EH (cell line): ENCODE results near the gene NTN5.
"Not testable (repeated sequence)": the region's sequence is repeated elsewhere in the genome, so short reads cannot be mapped to it uniquely, and the experiment has no call there.

Experiments
- DNase-seq: peaks from one replicate; pipeline ENCODE4 v3.0.0-alpha.2; 2015; ENCODE audit warnings: low read depth

NTN5 gene

GRCh38 chr19:48696353-48697010 is 23.7 kb upstream of the NTN5 start:
- DNase-seq, result peak; percentile 18

- DNase-seq, result no peak
Measured at GRCh38 chr19:48695743-48696352, 23.0 kb upstream of the NTN5 start, which contains the start of gene FUT2. Gene FUT2 (plus strand): TSS chr19:48695971. CDS start chr19:48702957, 6,986 bp downstream.

DNA sequence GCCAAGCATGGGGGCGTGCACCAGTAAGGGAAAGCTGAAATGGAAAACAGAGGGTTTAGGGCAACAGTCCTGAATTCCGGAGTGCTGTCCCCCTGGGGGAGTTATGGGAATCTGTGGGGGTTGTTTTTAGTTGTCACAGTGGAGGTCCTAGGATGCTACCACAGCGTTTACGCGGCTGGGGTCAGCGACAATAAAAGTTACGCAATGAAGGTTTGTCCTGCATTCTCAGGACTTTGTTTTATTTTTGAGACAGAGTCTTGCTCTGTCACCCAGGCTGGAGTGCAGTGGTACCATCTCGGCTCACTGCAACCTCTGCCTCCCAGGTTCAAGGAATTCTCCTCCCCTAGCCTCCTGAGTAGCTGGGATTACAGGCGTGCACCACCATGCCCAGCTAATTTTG is 20.8 kb upstream of the NTN5 start:
- not testable (repeated sequence) for DNase-seq

DNA sequence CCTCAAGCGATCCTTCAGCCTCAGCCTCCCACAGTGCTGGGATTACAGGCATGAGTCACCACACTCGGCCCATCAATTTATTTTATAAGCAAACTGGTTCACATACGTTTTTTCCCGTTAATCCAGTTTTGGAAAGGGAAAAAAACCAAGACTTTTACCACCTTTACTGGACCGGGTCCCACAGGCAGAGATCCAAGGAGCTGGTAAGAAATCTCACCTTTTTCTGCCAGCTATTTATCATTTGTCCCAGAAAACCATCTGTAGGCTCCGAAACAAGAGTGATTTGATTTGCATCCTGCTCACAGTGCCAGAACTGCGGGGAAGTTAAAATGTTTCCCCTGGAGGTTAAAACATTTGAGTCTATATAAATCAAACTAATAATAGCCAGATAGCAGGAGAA is 16.6 kb upstream of the NTN5 start:
- DNase-seq, result no peak

DNA sequence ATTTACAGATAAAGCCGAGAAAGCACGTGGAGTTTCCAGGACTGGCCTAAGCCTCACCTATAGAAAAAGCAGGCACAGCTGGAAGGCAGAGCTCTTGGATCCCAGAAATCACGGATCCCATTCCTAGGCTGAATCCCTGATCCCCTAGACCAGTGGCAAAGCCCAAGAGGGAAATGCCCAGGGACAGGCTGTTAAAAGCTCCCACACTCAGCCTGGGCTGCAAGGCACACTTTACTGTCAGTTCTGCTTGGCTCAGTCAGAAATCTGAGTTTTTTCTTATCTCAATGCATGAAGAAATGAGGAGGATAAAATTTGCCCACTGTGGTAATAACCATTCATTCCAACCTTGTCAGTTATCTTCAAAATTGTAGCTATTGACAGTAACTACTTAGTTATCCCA is 15.0 kb upstream of the NTN5 start:
- no peak for DNase-seq

DNA sequence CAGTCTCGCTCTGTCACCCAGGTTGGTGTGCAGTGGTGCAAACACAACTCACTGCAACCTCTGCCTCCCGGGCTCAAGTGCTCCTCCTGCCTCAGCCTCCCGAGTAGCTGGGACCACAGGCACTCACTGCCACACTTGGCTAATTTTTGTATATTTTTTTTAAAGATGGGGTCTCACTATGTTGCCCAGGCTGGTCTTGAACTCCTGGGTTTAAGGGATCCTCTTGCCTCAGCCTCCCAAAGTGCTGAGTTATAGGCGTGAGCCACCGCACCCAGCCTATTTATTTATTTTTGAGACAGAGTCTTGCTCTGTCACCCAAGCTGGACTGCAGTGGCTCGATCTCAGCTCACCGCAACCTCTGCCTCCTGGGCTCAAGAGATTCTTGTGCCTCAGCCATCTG is 13.8 kb upstream of the NTN5 start:
- DNase-seq, result not testable (repeated sequence)

DNA sequence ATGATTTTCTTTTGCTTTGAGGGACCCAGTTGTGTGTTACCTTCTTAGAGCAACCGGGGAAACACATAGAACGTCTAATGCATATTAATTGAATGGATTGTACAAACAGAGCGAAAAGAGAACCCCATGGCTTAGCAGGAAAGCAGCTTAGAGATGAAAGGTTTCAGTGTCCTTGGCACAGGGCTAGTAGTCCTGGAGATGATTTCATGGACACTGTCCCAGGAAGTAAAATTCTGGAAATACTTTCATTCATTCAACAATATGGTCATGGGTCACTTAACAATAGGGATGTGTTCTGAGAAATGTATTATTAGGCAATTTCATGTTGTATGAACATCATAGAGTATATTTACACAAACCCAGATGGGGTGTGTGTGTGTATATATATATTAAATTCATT is 13.3 kb upstream of the NTN5 start:
- peak; percentile 20 for DNase-seq

GRCh38 chr19:48685583-48685982 is 12.8 kb upstream of the NTN5 start:
- no peak for DNase-seq

GRCh38 chr19:48683349-48683748 is 10.5 kb upstream of the NTN5 start:
- peak; percentile 66 for DNase-seq

DNA sequence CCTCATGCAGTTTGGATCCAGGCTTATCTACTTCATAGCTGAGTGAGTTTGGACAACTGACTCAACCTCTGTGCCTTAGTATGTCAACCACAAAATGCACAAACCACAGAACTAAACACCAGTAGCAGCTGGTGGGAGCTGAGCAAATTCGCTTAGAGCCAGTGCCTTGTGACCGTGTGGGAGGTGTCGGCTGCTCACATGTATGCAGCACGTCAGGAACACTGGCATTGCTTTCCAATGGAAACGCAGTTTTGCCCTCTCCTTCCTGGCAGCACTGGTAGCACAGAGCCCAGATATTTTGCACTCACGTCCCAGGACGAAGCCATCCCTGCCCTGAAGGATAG is 8.3 kb upstream of the NTN5 start:
- peak; percentile 40 for DNase-seq

- DNase-seq, result no peak
Measured at GRCh38 chr19:48680436-48681126, 7.8 kb upstream of the NTN5 start.

GRCh38 chr19:48680006-48680405 is 7.2 kb upstream of the NTN5 start:
- not testable (repeated sequence) for DNase-seq

DNA sequence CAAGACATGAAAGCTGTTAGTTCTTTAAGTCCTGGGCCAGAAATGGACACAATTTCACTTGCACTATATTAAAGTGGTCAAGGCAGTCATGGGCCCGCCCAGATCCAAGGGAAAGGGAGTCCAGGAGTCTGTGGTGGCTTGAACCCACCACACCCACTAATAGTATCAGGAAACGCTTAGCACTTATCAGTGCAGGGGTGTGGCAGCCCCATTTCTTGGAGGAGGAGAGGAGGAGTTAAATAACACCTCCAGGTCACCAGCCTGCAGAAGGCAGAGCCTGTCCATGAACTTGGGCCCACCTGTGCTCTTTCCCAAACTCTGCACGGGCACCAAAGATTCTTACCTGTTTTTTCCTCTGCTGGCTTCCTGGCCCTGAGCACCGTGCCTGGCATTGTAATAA is 5.4 kb upstream of the NTN5 start:
- DNase-seq, result no peak

- no peak for DNase-seq
Measured at GRCh38 chr19:48676887-48677286, 4.1 kb upstream of the NTN5 start.

- no peak for DNase-seq
Measured at GRCh38 chr19:48676487-48676886, 3.7 kb upstream of the NTN5 start.

DNA sequence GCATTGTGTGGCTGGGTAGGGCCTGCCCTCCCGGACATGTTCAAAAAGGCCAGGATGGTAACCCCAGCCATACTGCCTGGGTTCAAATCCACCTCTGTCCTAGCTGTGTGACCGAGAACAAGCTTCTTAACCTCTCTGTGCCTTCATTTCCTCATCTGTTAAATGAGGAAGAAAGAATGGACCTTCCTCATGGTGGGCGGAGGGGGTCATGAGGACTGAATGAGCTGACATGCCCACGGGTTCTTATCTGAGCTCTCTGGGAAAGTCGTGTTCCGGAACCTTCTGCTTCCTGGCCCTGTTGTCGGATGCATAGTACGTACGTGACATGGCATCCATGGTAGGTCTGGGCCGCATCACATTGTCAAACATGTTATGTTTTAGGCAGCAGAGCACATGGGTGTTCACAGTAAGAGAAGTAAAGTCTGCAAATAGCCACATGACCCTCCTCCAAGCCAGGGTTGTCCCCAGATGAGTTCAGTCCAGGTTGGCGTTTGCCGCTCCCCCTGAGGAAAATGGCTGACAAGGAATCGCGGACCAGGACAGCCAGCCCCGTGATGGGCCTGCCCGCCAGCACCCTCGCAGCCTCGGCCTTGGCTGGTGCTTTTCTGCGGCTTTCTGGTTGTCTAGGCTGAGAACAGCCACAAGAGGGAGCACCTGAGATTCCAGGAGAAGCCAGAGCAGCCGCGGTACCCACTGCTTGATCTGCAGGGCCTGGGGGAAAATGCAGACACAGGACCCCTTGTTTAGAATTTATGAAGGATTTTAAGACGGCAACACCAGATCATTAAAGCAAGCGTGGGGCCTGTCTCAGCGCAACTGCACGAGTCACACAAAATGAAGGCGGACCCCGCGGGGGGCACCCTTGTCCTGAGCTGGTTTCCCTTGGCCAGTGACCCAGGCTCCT is 2.4 kb upstream of the NTN5 start:
- DNase-seq, result peak; percentile 85

DNA sequence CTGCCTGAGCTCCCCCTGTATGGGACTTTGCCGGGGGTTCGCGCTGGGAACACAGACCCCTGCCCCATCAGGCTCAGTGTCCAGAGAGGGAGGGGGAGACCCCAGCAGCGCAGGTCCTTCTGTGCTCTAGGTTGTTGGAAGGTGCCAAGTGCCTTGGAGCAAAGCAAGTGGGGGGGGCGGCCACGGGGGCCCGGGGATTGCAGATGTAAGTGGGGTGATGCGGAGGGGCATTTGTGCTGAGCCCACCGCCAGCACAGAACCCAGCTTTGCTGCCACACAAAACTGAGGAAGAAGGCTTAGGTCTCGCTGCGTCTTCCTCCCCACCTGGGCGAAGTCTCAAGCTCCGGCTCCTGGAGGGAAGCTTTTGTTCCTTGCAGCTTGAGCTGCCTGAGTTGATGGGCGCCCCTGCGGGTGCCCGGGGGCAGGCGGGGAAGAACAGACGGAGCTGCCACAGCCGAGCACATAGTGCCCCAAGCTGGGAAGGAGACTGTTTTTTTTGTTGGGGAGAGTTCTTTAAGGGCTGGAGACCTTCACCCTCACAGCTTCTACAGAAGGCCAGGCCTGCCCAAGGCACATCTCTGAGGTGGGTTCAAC is 1.5 kb upstream of the NTN5 start:
- DNase-seq, result no peak

DNA sequence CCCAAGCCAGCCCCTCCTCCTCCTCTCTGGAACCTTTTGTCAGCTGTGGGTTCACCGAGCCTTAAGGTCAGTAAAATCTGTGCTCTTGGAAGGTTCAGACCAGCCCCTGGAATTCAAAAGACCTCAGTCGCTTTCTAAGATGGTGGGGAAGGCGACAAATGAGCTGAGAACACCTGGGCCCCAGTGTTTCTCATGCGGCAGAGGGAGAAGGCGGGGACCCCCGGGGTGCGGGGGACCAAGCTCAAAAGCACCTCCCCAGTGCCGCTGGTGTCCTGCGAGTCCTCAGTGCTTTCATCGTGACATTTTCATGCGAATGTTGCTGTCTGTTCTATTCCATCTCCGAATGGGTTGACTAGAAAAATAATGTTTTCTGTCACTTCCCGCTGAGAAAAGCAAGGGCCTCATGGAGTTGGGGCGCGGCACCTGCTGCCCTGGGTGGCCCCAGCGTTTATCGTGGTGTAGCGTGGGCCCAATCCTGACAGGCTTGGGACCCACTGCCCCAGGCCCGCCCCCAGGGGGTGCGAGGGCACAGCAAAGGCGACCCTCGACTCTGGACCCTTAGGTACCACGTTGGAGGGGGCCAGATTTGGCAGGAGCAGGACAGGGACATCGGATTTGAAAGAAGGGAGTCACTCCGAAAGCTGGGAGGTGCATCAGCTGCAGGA is 751 bp upstream of the NTN5 start:
- DNase-seq, result no peak

DNA sequence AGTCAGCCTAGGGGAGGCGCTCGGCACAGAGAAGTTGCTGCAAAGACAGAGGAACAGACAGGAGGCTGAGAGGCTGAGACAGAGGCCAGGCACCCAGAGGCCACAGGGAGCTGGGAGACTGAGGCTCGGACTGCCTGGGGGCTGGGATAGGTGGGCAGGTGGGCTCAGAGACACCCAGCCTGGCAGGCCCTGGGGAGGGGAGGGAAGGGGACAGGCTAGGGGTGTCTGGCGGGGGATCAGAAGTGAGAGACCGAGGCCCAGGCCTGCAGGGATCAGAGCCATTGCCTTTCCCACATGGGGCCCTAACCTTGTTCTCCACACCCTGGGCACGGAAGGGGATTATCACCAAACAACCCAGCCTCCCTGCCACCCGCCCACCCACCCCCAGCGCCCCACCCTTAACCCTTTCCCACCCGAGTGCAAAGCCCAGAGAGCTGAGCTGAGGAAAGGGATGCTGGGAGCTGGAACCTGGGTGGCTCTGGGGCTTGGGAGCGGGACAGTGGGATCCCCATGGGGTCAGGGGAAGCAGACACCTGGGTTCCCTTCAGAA is 1.3 kb downstream of the NTN5 start:
- no peak for DNase-seq

DNA sequence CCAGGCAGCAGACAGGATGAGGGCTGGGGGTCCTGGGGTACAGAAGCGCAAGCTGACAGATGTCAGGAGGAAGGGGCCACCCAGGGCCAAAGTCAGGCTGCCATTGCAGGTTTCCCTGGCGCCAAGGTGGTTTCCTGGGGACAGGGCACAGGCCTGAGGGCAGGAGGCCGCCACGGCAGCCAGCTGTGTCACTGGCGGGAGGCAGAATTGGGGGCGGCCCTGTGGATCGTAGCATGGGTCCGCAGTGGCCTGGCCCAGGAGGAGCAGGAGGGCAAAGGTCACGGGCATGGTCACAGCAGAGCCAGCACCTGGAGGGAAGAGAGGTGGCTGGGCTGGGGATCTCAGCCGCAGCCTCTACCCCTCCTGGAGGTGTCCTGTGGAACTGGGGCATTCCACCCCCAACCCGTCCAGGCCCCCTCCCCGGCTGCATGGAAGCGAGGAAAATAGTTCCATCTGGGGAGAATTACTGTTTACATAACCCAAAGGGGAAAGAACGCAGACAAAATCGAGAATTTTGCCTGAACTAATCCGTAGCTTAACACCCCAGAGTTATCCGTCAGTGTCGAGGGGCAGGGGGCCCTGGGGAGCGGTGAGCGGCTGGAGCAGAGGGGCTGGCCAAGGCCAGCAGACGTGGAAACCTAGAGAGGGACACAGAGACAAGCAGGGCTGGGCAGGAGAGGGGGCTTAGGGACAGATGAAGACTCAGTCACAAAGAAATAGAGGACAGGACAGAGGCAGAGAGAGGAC is 1.9 kb downstream of the NTN5 start:
- no peak for DNase-seq
